ENCODE data around the gene HSPB2.

DNA sequence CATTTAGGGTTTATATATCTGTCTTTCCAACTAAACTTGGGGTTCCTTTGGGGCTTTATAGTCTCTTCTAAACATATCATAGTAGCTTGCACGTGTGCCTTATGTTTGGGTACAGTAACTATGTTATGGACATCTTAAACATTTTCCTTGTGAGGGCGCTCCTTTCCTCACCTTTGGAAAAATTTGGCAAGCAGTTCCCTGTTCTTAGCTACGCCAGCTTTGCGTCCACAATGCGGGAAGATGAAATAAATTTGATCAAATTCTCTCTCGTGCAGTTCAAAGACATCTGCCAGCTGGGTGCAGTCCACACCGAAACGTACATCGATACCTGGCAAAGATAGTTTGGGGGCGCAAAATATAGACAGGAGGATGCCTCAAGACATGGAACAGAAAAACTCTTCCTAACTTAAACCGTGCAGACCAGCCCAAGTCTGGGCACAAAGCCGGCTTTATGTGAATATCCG lies 34.1 kb upstream of the HSPB2 start:
- TF ChIP-seq SP1 (IDR thresholded peaks at IDR 0.05) (no peak), BHLHE40 (IDR thresholded peaks at IDR 0.05; ENCODE audit: borderline replicate concordance) (no peak), SUZ12 (IDR thresholded peaks at IDR 0.05) (no peak), FOXK2 (IDR thresholded peaks at IDR 0.05) (no peak), NFRKB (IDR thresholded peaks at IDR 0.05) (no peak), FOXM1 (IDR thresholded peaks at IDR 0.05; ENCODE audit: borderline replicate concordance) (no peak), HDGF (IDR thresholded peaks at IDR 0.05; ENCODE audit: borderline replicate concordance) (no peak), ELF4 (IDR thresholded peaks at IDR 0.05) (no peak), LEF1 (IDR thresholded peaks at IDR 0.05; ENCODE audit: borderline replicate concordance) (no peak), ARNT (IDR thresholded peaks at IDR 0.05) (no peak)
- TF ChIP-seq, protein P1, sequence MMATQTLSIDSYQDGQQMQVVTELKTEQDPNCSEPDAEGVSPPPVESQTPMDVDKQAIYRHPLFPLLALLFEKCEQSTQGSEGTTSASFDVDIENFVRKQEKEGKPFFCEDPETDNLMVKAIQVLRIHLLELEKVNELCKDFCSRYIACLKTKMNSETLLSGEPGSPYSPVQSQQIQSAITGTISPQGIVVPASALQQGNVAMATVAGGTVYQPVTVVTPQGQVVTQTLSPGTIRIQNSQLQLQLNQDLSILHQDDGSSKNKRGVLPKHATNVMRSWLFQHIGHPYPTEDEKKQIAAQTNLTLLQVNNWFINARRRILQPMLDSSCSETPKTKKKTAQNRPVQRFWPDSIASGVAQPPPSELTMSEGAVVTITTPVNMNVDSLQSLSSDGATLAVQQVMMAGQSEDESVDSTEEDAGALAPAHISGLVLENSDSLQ (IDR thresholded peaks at IDR 0.05): no peak

Measured in HEK293T (cell line).